Naive B cell (primary cell): ENCODE results near the gene ENTREP3. TPM values are rescaled to one million over a fixed set of nuclear protein-coding genes. Genes with fewer than 3 reads are reported as not detected.

Experiments used
- ATAC-seq, 2 donors: fragments of 150-1000 bp; cut with Tn5 transposase; 2 replicates each; pipeline ENCODE4 v1.10.0; 2021; ENCODE audit warnings: low read depth in 2 of 2, mild to moderate bottlenecking in 2 of 2, moderate library complexity in 2 of 2
- DNase-seq: peaks from one replicate; pipeline ENCODE4 v3.0.0; 2022
- H3K27ac Mint-ChIP-seq, 6 donors: one replicate each; pipeline ENCODE4 v1.8.0; 2020 to 2022; ENCODE audit warnings: mild to moderate bottlenecking in 6 of 6, mixed read lengths in 6 of 6, moderate library complexity in 5 of 6, inconsistent platforms in 2 of 6
- H3K27me3 Mint-ChIP-seq, 3 donors: one replicate each; pipeline ENCODE4 v1.8.0; 2021 to 2022; ENCODE audit warnings: mixed read lengths in 3 of 3, mild to moderate bottlenecking in 1 of 3
- H3K36me3 Mint-ChIP-seq, 2 donors: one replicate each; pipeline ENCODE4 v1.8.0; 2020 to 2022; ENCODE audit warnings: mixed read lengths in 2 of 2, inconsistent platforms in 1 of 2, mild to moderate bottlenecking in 1 of 2
- H3K4me1 Mint-ChIP-seq, 3 donors: one replicate each; pipeline ENCODE4 v1.8.0; 2020 to 2022; ENCODE audit warnings: mixed read lengths in 3 of 3, inconsistent platforms in 1 of 3, mild to moderate bottlenecking in 1 of 3, moderate library complexity in 1 of 3
- H3K4me3 Mint-ChIP-seq, 8 donors: one replicate each; pipeline ENCODE4 v1.8.0; 2020 to 2022; ENCODE audit warnings: mild to moderate bottlenecking in 8 of 8, mixed read lengths in 8 of 8, moderate library complexity in 8 of 8, inconsistent platforms in 2 of 8
- H3K9me3 Mint-ChIP-seq, 7 donors: one replicate each; pipeline ENCODE4 v1.8.0; 2020 to 2022; ENCODE audit warnings: mixed read lengths in 7 of 7, mild to moderate bottlenecking in 5 of 7, inconsistent platforms in 2 of 7, moderate library complexity in 1 of 7
- polyA plus RNA-seq, 6 donors: library from polyadenylated mRNA; unstranded; fragments of 300-500 nt; fragmentation: Illumina TruSeq; gene quantifications; one replicate each; pipeline ENCODE4 v1.2.3, GENCODE V29; 2021; ENCODE audit warnings: low read depth in 6 of 6

ENTREP3 gene
- polyA plus RNA-seq, 6 donors from 2014 or later = 0.54 to 1.7 (median 1.2) TPM

GRCh38 chr1:155205969-155206593 lies 49.2 kb downstream of the ENTREP3 start:
- Mint-ChIP-seq H3K27ac (peak overlapping the region in 1 of 6 donors; percentile 59), H3K36me3 (no peaks in the 10 kb centered on the region), H3K4me3 (peak overlapping the region in 2 of 8 donors; percentile 15 to 47)

GRCh38 chr1:155205035-155205434 lies 50.2 kb downstream of the ENTREP3 start:
- H3K4me3 Mint-ChIP-seq = no peak overlapping the region
- no peaks in the 10 kb centered on the region for H3K9me3 Mint-ChIP-seq
- H3K27ac Mint-ChIP-seq = peak overlapping the region in 2 of 6 donors; percentile 20 to 66
- ATAC-seq (no peak), DNase-seq (no peak)
- H3K27me3 Mint-ChIP-seq = no peaks in the 10 kb centered on the region
- no peaks in the 10 kb centered on the region for H3K36me3 Mint-ChIP-seq
- peaks cover 17 to 26% (median 20%) of the 10 kb centered on the region in 3 donors for H3K4me1 Mint-ChIP-seq

More at GRCh38 chr1:155205969-155206593, 49.2 kb downstream of the ENTREP3 start:
- Mint-ChIP-seq H3K4me1 (peaks cover 17 to 26% (median 20%) of the 10 kb centered on the region in 3 donors), H3K9me3 (no peaks in the 10 kb centered on the region), H3K27me3 (no peaks in the 10 kb centered on the region)
- DNase-seq (no peak), ATAC-seq (no peak)

- Mint-ChIP-seq H3K27ac (no peak overlapping the region), H3K27me3 (no peaks in the 10 kb centered on the region)
These were observed 52.4 kb downstream of the ENTREP3 start for GRCh38 chr1:155202731-155203515.

GRCh38 chr1:155202198-155202597 lies 53.1 kb downstream of the ENTREP3 start:
- DNase-seq = no peak
- Mint-ChIP-seq H3K4me3 (peak overlapping the region in 1 of 8 donors; percentile 41), H3K9me3 (no peaks in the 10 kb centered on the region), H3K4me1 (peaks cover 5 to 6% (median 5%) of the 10 kb centered on the region in 3 donors), H3K27me3 (no peaks in the 10 kb centered on the region), H3K36me3 (no peaks in the 10 kb centered on the region), H3K27ac (no peak overlapping the region)
- ATAC-seq = no peak

More at GRCh38 chr1:155202731-155203515, 52.4 kb downstream of the ENTREP3 start:
- no peak for ATAC-seq
- Mint-ChIP-seq H3K4me3 (no peak overlapping the region), H3K4me1 (peaks cover 11 to 12% (median 12%) of the 10 kb centered on the region in 3 donors), H3K9me3 (no peaks in the 10 kb centered on the region), H3K36me3 (no peaks in the 10 kb centered on the region)
- DNase-seq = no peak

GRCh38 chr1:155200920-155201319 lies 54.4 kb downstream of the ENTREP3 start:
- peak overlapping the region in 2 of 6 donors; percentile 56 to 66 for H3K27ac Mint-ChIP-seq
- no peaks in the 10 kb centered on the region for H3K9me3 Mint-ChIP-seq
- H3K27me3 Mint-ChIP-seq = no peaks in the 10 kb centered on the region
- no peak for ATAC-seq
- H3K4me3 Mint-ChIP-seq = no peak overlapping the region
- no peak for DNase-seq
- no peaks in the 10 kb centered on the region for H3K36me3 Mint-ChIP-seq
- no peaks in the 10 kb centered on the region for H3K4me1 Mint-ChIP-seq

GRCh38 chr1:155199792-155200191 lies 55.5 kb downstream of the ENTREP3 start:
- Mint-ChIP-seq H3K9me3 (no peaks in the 10 kb centered on the region), H3K4me1 (peaks cover 5 to 8% (median 6%) of the 10 kb centered on the region in 3 donors), H3K27me3 (peaks cover 0 to 7% (median 0%) of the 10 kb centered on the region in 3 donors), H3K36me3 (no peaks in the 10 kb centered on the region), H3K4me3 (peak overlapping the region in 1 of 8 donors; percentile 20), H3K27ac (no peak overlapping the region)
- no peak for DNase-seq
- ATAC-seq = no peak

GRCh38 chr1:155198547-155198906 lies 56.8 kb downstream of the ENTREP3 start:
- no peaks in the 10 kb centered on the region for H3K36me3 Mint-ChIP-seq
- ATAC-seq (no peak), DNase-seq (no peak)
- H3K4me1 Mint-ChIP-seq = peaks cover 15 to 21% (median 16%) of the 10 kb centered on the region in 3 donors
- H3K27ac Mint-ChIP-seq = no peak overlapping the region
- H3K4me3 Mint-ChIP-seq = peak overlapping the region in 1 of 8 donors; percentile 49
- peaks cover 0 to 20% (median 4%) of the 10 kb centered on the region in 3 donors for H3K27me3 Mint-ChIP-seq
- H3K9me3 Mint-ChIP-seq = no peaks in the 10 kb centered on the region

- Mint-ChIP-seq H3K4me3 (peak overlapping the region in 2 of 8 donors; percentile 49 to 52), H3K9me3 (no peaks in the 10 kb centered on the region), H3K27ac (peak overlapping the region in 1 of 6 donors; percentile 75), H3K27me3 (peaks cover 0 to 24% (median 7%) of the 10 kb centered on the region in 3 donors), H3K4me1 (peaks cover 19 to 26% (median 21%) of the 10 kb centered on the region in 3 donors), H3K36me3 (no peaks in the 10 kb centered on the region)
- ATAC-seq = no peak
- DNase-seq = no peak
These were observed 57.3 kb downstream of the ENTREP3 start for GRCh38 chr1:155197901-155198546.

Other genes starting within 250 kb of the ENTREP3 start
- gene DCST2, start 221.7 kb downstream of the ENTREP3 start, polyA plus RNA-seq = not detected
- not detected for gene DCST1, start 221.7 kb downstream of the ENTREP3 start, polyA plus RNA-seq
- gene ADAM15, start 204.2 kb downstream of the ENTREP3 start, polyA plus RNA-seq = 1 to 10 TPM; 2.8 to 8.8 (median 7.0) TPM
- 1 to 10 TPM in 5 of 6 donors, not detected in 1; 2.6 to 6.0 (median 3.3) TPM for gene EFNA4, start 191.7 kb downstream of the ENTREP3 start, polyA plus RNA-seq
- 1 to 10 TPM in 3 of 6 donors, under 1 TPM in 2, not detected in 1; 0.54 to 2.9 (median 2.1) TPM for gene EFNA3, start 176.6 kb downstream of the ENTREP3 start, polyA plus RNA-seq
- gene EFNA1, start 127.6 kb downstream of the ENTREP3 start, polyA plus RNA-seq = under 1 TPM in 3 of 6 donors, not detected in 3; 0.18 to 0.82 (median 0.56) TPM
- gene SLC50A1, start 119.6 kb downstream of the ENTREP3 start, polyA plus RNA-seq = 100 to 1,000 TPM; 152 to 273 (median 201) TPM
- gene DPM3, start 115.0 kb downstream of the ENTREP3 start, polyA plus RNA-seq = 100 to 1,000 TPM in 1 of 6 donors, 10 to 100 TPM in 5; 77.4 to 100 (median 90.5) TPM
- 100 to 1,000 TPM; 340 to 379 (median 354) TPM for gene KRTCAP2, start 82.2 kb downstream of the ENTREP3 start, polyA plus RNA-seq
- under 1 TPM in 2 of 6 donors, not detected in 4; 0.13 to 0.35 TPM for gene TRIM46, start 81.6 kb downstream of the ENTREP3 start, polyA plus RNA-seq
- 1 to 10 TPM; 1.1 to 3.9 (median 2.2) TPM for gene THBS3, start 47.6 kb downstream of the ENTREP3 start, polyA plus RNA-seq
- gene MTX1, start 46.8 kb downstream of the ENTREP3 start, polyA plus RNA-seq = 10 to 100 TPM; 35.5 to 49.1 (median 42.0) TPM
- 100 to 1,000 TPM; 100 to 142 (median 125) TPM for gene SCAMP3, start 6.9 kb upstream of the ENTREP3 start, polyA plus RNA-seq
- gene CLK2, start 18.0 kb upstream of the ENTREP3 start, polyA plus RNA-seq = 10 to 100 TPM; 11.6 to 28.2 (median 18.1) TPM
- gene HCN3, start 22.0 kb upstream of the ENTREP3 start, polyA plus RNA-seq = under 1 TPM in 2 of 6 donors, not detected in 4; 0.08 to 0.33 TPM
- not detected for gene PKLR, start 46.0 kb upstream of the ENTREP3 start, polyA plus RNA-seq
- 100 to 1,000 TPM in 5 of 6 donors, 10 to 100 TPM in 1; 99.4 to 187 (median 117) TPM for gene FDPS, start 53.4 kb upstream of the ENTREP3 start, polyA plus RNA-seq
- gene RUSC1, start 65.4 kb upstream of the ENTREP3 start, polyA plus RNA-seq = 1 to 10 TPM in 5 of 6 donors, not detected in 1; 3.4 to 6.5 (median 5.0) TPM